Stomach (tissue), 9 donors: ENCODE data around the gene GNPNAT1. TPM values are rescaled to one million over a fixed set of nuclear protein-coding genes. Genes with fewer than 3 reads are reported as not detected.

Experiments
- DNase-seq, 2 donors: peaks; one replicate each; pipeline versions ENCODE4 v3.0.0 to v3.0.0-alpha.2; 2013 to 2019
- H3K27ac ChIP-seq, 5 donors: fragments of 200-600 bp in 4 of 5; sonication (generic) in 4 of 5; one replicate each; pipeline ENCODE4 v1.5.1; 2013 to 2019; ENCODE audit warnings: mild to moderate bottlenecking in 1 of 5, moderate library complexity in 1 of 5
- H3K27me3 ChIP-seq, 3 donors: fragments of 200-600 bp; sonication (generic); one replicate each; pipeline ENCODE4 v1.5.1; 2017 to 2019; ENCODE audit warnings: mixed run types in 1 of 3
- H3K36me3 ChIP-seq, 4 donors: fragments of 200-600 bp; sonication (generic); 1 replicate in 3 of 4; 2 replicates in 1 of 4; pipeline ENCODE4 v1.5.1; 2016 to 2019
- H3K4me1 ChIP-seq, 4 donors: fragments of 200-600 bp; sonication (generic); one replicate each; pipeline ENCODE4 v1.5.1; 2016 to 2019
- H3K4me3 ChIP-seq, 4 donors: fragments of 200-600 bp; sonication (generic) in 3 of 4; one replicate each; pipeline ENCODE4 v1.5.1; 2016 to 2019; ENCODE audit warnings: mild to moderate bottlenecking in 1 of 4
- H3K9me3 ChIP-seq, 4 donors: fragments of 200-600 bp; sonication (generic); one replicate each; pipeline ENCODE4 v1.5.1; 2016 to 2019
- EP300 ChIP-seq: sonication (generic); formaldehyde crosslinking; IDR thresholded peaks from one replicate; pipeline ENCODE4 v1.6.1; 2017; ENCODE audit warnings: antibody characterized with exemption
- POLR2A ChIP-seq, 4 donors: fragments of 450-650 bp; IDR thresholded peaks; one replicate each; pipeline ENCODE4 v1.6.1; 2016; ENCODE audit warnings: antibody characterized with exemption in 4 of 4, control low read depth in 2 of 4, mild to moderate bottlenecking in 1 of 4, moderate library complexity in 1 of 4
- POLR2AphosphoS5 ChIP-seq, 3 donors: sonication (generic); formaldehyde crosslinking; IDR thresholded peaks; one replicate each; pipeline ENCODE4 v1.6.1; 2016; ENCODE audit warnings: antibody characterized with exemption in 3 of 3
- WGBS, 5 donors: extraction: QIAGEN DNeasy Blood & Tissue Kit in 3 of 5; methylation state at CpG; one replicate each; pipeline versions ENCODE4 v1.1.5 to v1.1.7; 2013 to 2018; 5-methylcytosine and 5-hydroxymethylcytosine counted together
- intact Hi-C: fragments of 100-400 bp; cut with DNase I; formaldehyde crosslinking; loops from one replicate; pipeline ENCODE4 v1.15.1; 2023; ENCODE audit warnings: low total_unique reads
- polyA plus RNA-seq, 3 donors: library from polyadenylated mRNA; stranded (reverse); fragments of 200-250 nt; gene quantifications; one replicate each; pipeline ENCODE4 v1.2.3, GENCODE V29; 2013
- total RNA-seq, 5 donors: library from RNA; depleted of rRNA; stranded (reverse); fragments of >200 nt; gene quantifications; one replicate each; pipeline versions ENCODE4 v1.1.0 to v1.2.3, GENCODE V29; 2014 to 2016
- TF ChIP-seq, protein P1 (sequence below), 7 experiments: fragments of 450-650 bp in 4 of 7; fragments of 200-600 bp in 3 of 7; sonication (generic) in 3 of 7; IDR thresholded peaks; one replicate each; pipeline ENCODE4 v1.5.1; 2016 to 2019; ENCODE audit warnings: antibody characterized with exemption in 7 of 7, control low read depth in 2 of 7, mild to moderate bottlenecking in 1 of 7
- donor health status: healthy with polysubstance abuse.
- donor health status: Bipolar disorder and iron deficiency.
- donor health status: healthy.

GNPNAT1 gene
- total and polyA plus RNA-seq, 8 donors, result 7.6 to 76.8 (median 25.0) TPM

DNA sequence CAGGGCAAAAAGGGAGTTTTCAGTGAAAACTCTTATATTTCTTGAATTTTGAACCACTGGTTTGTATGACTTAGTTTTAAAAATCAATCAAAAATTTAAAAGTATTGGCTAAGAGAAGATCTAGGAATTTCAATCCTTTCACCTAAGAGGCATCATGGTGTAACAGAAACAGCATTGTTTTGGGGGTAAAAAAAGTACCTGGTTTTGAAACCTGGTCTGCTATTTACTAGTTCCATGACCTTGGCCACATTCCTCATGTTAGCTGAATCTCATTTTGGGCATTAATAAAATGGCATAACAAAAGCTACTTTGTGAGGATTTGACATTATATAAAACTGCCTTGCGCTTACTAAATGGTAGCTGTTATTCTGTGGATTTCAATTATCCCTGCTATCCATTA lies 16.7 kb upstream of the GNPNAT1 start:
- no peak for DNase-seq
- H3K4me1 ChIP-seq, result no peaks in the 10 kb centered on the region
- no peak for TF ChIP-seq POLR2A (IDR thresholded peaks at IDR 0.05)
- TF ChIP-seq EP300, result no peak
- TF ChIP-seq POLR2AphosphoS5 (IDR thresholded peaks at IDR 0.05), result no peak
- TF ChIP-seq, protein P1, sequence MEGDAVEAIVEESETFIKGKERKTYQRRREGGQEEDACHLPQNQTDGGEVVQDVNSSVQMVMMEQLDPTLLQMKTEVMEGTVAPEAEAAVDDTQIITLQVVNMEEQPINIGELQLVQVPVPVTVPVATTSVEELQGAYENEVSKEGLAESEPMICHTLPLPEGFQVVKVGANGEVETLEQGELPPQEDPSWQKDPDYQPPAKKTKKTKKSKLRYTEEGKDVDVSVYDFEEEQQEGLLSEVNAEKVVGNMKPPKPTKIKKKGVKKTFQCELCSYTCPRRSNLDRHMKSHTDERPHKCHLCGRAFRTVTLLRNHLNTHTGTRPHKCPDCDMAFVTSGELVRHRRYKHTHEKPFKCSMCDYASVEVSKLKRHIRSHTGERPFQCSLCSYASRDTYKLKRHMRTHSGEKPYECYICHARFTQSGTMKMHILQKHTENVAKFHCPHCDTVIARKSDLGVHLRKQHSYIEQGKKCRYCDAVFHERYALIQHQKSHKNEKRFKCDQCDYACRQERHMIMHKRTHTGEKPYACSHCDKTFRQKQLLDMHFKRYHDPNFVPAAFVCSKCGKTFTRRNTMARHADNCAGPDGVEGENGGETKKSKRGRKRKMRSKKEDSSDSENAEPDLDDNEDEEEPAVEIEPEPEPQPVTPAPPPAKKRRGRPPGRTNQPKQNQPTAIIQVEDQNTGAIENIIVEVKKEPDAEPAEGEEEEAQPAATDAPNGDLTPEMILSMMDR (IDR thresholded peaks at IDR 0.05), result no peak
- no peak overlapping the region for H3K4me3 ChIP-seq
- WGBS, 5 donors, result 57 to 95% (median 91%) methylated on average over 1 of the region's 1 CpG
- H3K9me3 ChIP-seq, result no peaks in the 10 kb centered on the region
- no peak overlapping the region for H3K27ac ChIP-seq
- no peaks in the 10 kb centered on the region for H3K36me3 ChIP-seq
- no peaks in the 10 kb centered on the region for H3K27me3 ChIP-seq
- intact Hi-C loops, result no loop called here

DNA sequence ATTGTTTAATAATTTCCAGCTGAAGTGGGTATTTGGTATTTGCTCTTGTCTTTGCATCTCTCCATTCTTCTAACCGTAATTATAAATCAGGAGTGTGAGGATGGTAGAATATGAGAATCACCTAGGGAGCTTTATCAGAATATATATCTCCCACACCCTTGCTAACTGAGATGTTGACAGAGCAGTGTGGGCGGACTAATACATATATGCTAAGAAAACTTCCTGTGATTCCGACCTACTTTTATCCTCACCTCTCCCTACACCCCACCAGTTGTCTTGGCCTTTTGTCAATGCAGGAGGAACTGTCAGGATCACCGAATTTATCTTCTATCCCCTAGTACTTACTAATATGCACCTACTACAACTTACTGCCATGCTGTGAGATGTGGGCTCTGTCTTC lies 14.7 kb upstream of the GNPNAT1 start:
- Histone ChIP-seq H3K4me1 (no peaks in the 10 kb centered on the region), H3K9me3 (no peaks in the 10 kb centered on the region), H3K27ac (no peak overlapping the region), H3K4me3 (no peak overlapping the region), H3K36me3 (no peaks in the 10 kb centered on the region), H3K27me3 (no peaks in the 10 kb centered on the region)
- intact Hi-C loops, result no loop called here
- DNase-seq, result no peak
- WGBS, 5 donors, result 53 to 69% (median 63%) methylated on average over 4 of the region's 4 CpGs
- TF ChIP-seq EP300 (no peak), POLR2AphosphoS5 (IDR thresholded peaks at IDR 0.05) (no peak), POLR2A (IDR thresholded peaks at IDR 0.05) (no peak)
- TF ChIP-seq, protein P1 (IDR thresholded peaks at IDR 0.05), result no peak

DNA sequence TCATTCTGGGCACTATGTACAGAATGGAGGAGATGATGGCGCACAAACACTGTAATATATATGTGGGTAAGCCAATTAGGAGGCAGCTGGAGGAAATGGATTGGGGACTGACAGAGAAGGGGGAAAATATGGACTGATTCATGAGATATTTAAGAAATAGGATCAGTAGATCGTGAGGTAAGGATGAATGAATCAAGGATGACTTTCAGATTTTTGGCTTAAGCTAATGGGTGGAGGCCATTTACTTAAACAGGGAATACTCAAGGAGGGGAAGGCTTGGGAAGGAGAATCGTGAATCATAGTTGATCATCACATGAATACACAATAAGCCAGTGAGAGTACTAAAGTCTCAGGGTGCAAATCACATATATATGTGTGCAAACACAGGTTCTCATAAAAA lies 11.2 kb upstream of the GNPNAT1 start:
- Histone ChIP-seq H3K27ac (no peak overlapping the region), H3K27me3 (no peaks in the 10 kb centered on the region), H3K36me3 (no peaks in the 10 kb centered on the region), H3K9me3 (no peaks in the 10 kb centered on the region), H3K4me3 (no peak overlapping the region), H3K4me1 (no peaks in the 10 kb centered on the region)
- intact Hi-C loops, result no loop called here
- DNase-seq, result no peak
- TF ChIP-seq POLR2AphosphoS5 (IDR thresholded peaks at IDR 0.05), result no peak
- WGBS, 5 donors, result 82 to 88% (median 87%) methylated on average over 3 of the region's 3 CpGs

DNA sequence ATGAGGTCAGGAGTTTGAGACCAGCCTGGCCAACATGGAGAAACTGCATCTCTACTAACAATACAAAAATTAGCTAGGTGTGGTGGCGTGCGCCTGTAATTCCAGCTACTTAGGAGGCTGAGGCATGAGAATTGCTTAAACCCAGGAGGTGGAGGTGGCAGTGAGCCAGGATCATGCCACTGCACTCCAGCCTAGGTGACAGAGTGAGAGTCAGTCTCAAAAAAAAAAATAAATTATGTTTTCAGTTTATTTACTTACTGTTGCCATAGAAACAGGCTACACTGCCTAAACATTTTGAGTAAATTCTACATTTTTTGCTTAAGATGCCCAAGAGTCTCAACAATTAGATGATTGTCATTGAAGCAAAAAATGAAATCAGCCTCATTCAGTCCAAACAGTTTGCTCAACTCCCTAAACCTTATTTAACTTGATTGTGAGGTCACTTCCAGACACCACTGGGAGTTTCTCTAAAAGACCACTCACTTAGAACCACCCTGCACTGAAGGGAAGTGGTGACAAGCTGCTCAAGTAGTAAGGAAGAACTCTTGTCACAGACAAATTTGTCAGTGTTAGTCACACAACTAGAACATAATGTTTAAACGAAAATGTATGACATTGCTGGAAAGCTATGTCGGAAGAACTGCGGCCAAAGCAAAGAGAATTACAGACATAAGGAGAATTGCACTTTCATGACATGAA lies 9.8 kb upstream of the GNPNAT1 start:
- Histone ChIP-seq H3K27me3 (no peaks in the 10 kb centered on the region), H3K4me1 (no peaks in the 10 kb centered on the region), H3K36me3 (no peaks in the 10 kb centered on the region), H3K27ac (peak overlapping the region in 4 of 5 donors; percentile 11 to 58 (median 36)), H3K4me3 (no peak overlapping the region), H3K9me3 (no peaks in the 10 kb centered on the region)
- intact Hi-C loops, result no loop called here
- TF ChIP-seq POLR2AphosphoS5 (IDR thresholded peaks at IDR 0.05), result peak in 1 of 3 donors; percentile 65
- TF ChIP-seq POLR2A (IDR thresholded peaks at IDR 0.05), result no peak
- WGBS, 5 donors, result 61 to 73% (median 71%) methylated on average over 5 of the region's 5 CpGs
- DNase-seq, result peak in 1 of 2 donors; percentile 55

DNA sequence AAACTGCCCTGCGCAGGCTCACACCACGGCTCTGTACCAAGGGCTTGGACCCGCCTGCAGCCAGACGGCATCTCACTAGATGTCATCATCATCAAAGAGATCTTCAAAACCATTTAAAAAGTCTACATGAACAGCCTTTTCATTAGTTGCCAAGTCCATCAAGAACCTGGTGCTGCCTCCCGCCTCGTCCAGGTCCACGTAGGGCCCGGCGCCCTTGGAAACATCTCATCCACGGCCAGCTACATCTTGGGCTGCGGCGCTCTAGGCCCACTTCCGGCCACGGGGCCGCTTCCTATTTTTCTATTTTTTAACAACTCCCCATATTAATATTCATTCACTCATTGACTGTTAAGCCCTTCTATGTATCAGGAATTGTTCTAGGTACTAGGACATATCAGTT lies 7.4 kb upstream of the GNPNAT1 start:
- no peak overlapping the region for H3K27ac ChIP-seq
- no peak for DNase-seq
- no peak overlapping the region for H3K4me3 ChIP-seq
- no peaks in the 10 kb centered on the region for H3K36me3 ChIP-seq
- TF ChIP-seq POLR2AphosphoS5 (IDR thresholded peaks at IDR 0.05) (no peak), POLR2A (IDR thresholded peaks at IDR 0.05) (no peak), EP300 (no peak)
- TF ChIP-seq, protein P1 (IDR thresholded peaks at IDR 0.05), result no peak
- intact Hi-C loops, result no loop called here
- H3K27me3 ChIP-seq, result no peaks in the 10 kb centered on the region
- no peaks in the 10 kb centered on the region for H3K4me1 ChIP-seq
- 93 to 96% (median 96%) methylated on average over 15 of the region's 15 CpGs for WGBS, 5 donors
- no peaks in the 10 kb centered on the region for H3K9me3 ChIP-seq
